DND-41 (cell line): ENCODE measurements around the gene ZNF48.

Source experiments
- CTCF ChIP-seq: IDR thresholded peaks from 2 replicates; pipeline ENCODE4 v1.5.1; 2012; ENCODE audit warnings: borderline replicate concordance, low read length, moderate library complexity, mild to moderate bottlenecking; ENCODE audit not compliant: poor library complexity, severe bottlenecking; ENCODE audit errors: extremely low read depth
- EZH2 ChIP-seq: IDR thresholded peaks from 3 replicates; pipeline ENCODE4 v1.6.1; 2012; ENCODE audit warnings: borderline replicate concordance, low read depth, mild to moderate bottlenecking, moderate library complexity, low read length, inconsistent platforms; ENCODE audit not compliant: severe bottlenecking

- TF ChIP-seq CTCF: no peak
- TF ChIP-seq EZH2: no peak
These were observed 53.9 kb downstream of the ZNF48 start for GRCh38 chr16:30449116-30449435.
